GM12878 (cell line): ENCODE results near the gene ELP1. TPM values are rescaled to one million over a fixed set of nuclear protein-coding genes. Genes with fewer than 3 reads are reported as not detected.

Source experiments
- ATAC-seq: fragments of 200-7000 bp; cut with Tn5 transposase; 3 replicates; pipeline ENCODE4 v1.9.1; 2020; ENCODE audit warnings: mild to moderate bottlenecking, moderate library complexity
- BruUV-seq: library from RNA; stranded (reverse); fragments of 400-500 nt; replicated peaks from 2 replicates; lab custom pipeline; 2021; lab: Mats Ljungman, UMichigan
- CTCF ChIA-PET: fragments of 300-600 bp; sonication (Branson Sonifier 250); formaldehyde crosslinking; extraction: SDS; loops from one replicate; lab custom pipeline; 2021; ENCODE audit warnings: inconsistent platforms; lab: Yijun Ruan, JAX
- POLR2A ChIA-PET: fragments of 350-600 bp; formaldehyde crosslinking; extraction: SDS; loops from one replicate; lab custom pipeline; 2021; ENCODE audit warnings: inconsistent platforms; lab: Charles Lee
- RAD21 ChIA-PET: fragments of 300-600 bp; sonication (Branson Sonifier 250); formaldehyde crosslinking; loops from one replicate; lab custom pipeline; 2023; ENCODE audit warnings: antibody characterized with exemption; ENCODE audit not compliant: unreplicated experiment; lab: Charles Lee
- SMC1A ChIA-PET: fragments of 300-600 bp; sonication (Branson Sonifier 250); formaldehyde crosslinking; loops from one replicate; lab custom pipeline; 2023; ENCODE audit not compliant: unreplicated experiment, uncharacterized antibody; lab: Charles Lee
- DNase-seq: peaks from one replicate; pipeline ENCODE4 v3.0.0-alpha.2; 2011; ENCODE audit warnings: low read depth, low spot score
- FAIRE-seq: peaks from 3 replicates; lab custom pipeline; 2011; peaks lifted over from hg19 to GRCh38; lab: Jason Lieb, UNC
- H2AFZ ChIP-seq: 2 replicates; pipeline ENCODE4 v1.6.0; 2011; ENCODE audit warnings: low read depth, low read length, control low read depth; ENCODE audit not compliant: control insufficient read depth
- H3K27ac ChIP-seq: 2 replicates; pipeline ENCODE4 v1.5.1; 2011; ENCODE audit warnings: control low read depth; ENCODE audit not compliant: control insufficient read depth, insufficient read depth
- H3K27me3 ChIP-seq, 2 experiments: replicated peaks in 1 of 2; 2 replicates each; pipeline versions ENCODE4 v1.6.0 to v1.6.1; 2011; ENCODE audit warnings: low read length in 1 of 2; ENCODE audit not compliant: control insufficient read depth in 2 of 2, insufficient read depth in 2 of 2
- H3K36me3 ChIP-seq, 2 experiments: 2 replicates each; pipeline ENCODE4 v1.5.1; 2011; ENCODE audit warnings: low read length in 1 of 2; ENCODE audit not compliant: control insufficient read depth in 2 of 2, insufficient read depth in 2 of 2
- H3K4me1 ChIP-seq: 2 replicates; pipeline ENCODE4 v1.6.1; 2011; ENCODE audit warnings: mild to moderate bottlenecking, low read length, moderate library complexity, mixed read lengths; ENCODE audit not compliant: control insufficient read depth, insufficient read depth
- H3K4me2 ChIP-seq: 2 replicates; pipeline ENCODE4 v1.6.0; 2011; ENCODE audit warnings: control low read depth; ENCODE audit not compliant: control insufficient read depth, insufficient read depth
- H3K4me3 ChIP-seq: fragments of 200-600 bp; sonication (generic); 2 replicates; pipeline ENCODE4 v1.5.1; 2016
- H3K79me2 ChIP-seq: 2 replicates; pipeline ENCODE4 v1.6.0; 2011; ENCODE audit warnings: low read length; ENCODE audit not compliant: control insufficient read depth, insufficient read depth
- H3K9ac ChIP-seq: 2 replicates; pipeline ENCODE4 v1.8.0; 2011; ENCODE audit warnings: low read length, control low read depth, mixed read lengths; ENCODE audit not compliant: control insufficient read depth, insufficient read depth
- H3K9me3 ChIP-seq: replicated peaks from 3 replicates; pipeline ENCODE4 v1.5.1; 2011; ENCODE audit warnings: mild to moderate bottlenecking, low read length; ENCODE audit not compliant: control insufficient read depth, insufficient read depth
- H4K20me1 ChIP-seq: 2 replicates; pipeline ENCODE4 v1.6.0; 2011; ENCODE audit not compliant: control insufficient read depth, insufficient read depth
- BHLHE40 ChIP-seq, 2 experiments: fragments of 450-650 bp in 1 of 2; IDR thresholded peaks; 2 replicates each; pipeline ENCODE4 v1.6.1; 2011 to 2017; ENCODE audit warnings: low read depth in 2 of 2, borderline replicate concordance in 1 of 2, improper control_type of control experiment in 1 of 2, low read length in 1 of 2, mild to moderate bottlenecking in 1 of 2
- CHD4 ChIP-seq: fragments of 200-600 bp; sonication (generic); IDR thresholded peaks from 2 replicates; pipeline ENCODE4 v1.6.1; 2016; ENCODE audit warnings: mild to moderate bottlenecking
- E2F8 ChIP-seq: fragments of 450-650 bp; IDR thresholded peaks from 2 replicates; pipeline ENCODE4 v1.6.1; 2018; ENCODE audit warnings: mild to moderate bottlenecking, low read depth, moderate library complexity; ENCODE audit not compliant: partially characterized antibody
- FOXM1 ChIP-seq: IDR thresholded peaks from 2 replicates; pipeline ENCODE4 v1.6.1; 2012; ENCODE audit warnings: low read depth, mild to moderate bottlenecking, inconsistent platforms, low read length, moderate library complexity
- HDAC6 ChIP-seq: fragments of 200-600 bp; sonication (generic); IDR thresholded peaks from one replicate; pipeline ENCODE4 v1.8.0; 2017; ENCODE audit warnings: antibody characterized with exemption; ENCODE audit not compliant: unreplicated experiment
- HSF1 ChIP-seq: fragments of 150-350 bp; IDR thresholded peaks from 2 replicates; pipeline ENCODE4 v1.6.1; 2014; ENCODE audit warnings: mild to moderate bottlenecking, low read depth, low read length
- IRF5 ChIP-seq: fragments of 450-650 bp; IDR thresholded peaks from 2 replicates; pipeline ENCODE4 v1.6.1; 2017; ENCODE audit warnings: borderline replicate concordance
- JUND ChIP-seq: IDR thresholded peaks from 2 replicates; pipeline ENCODE4 v1.6.1; 2012; ENCODE audit warnings: low read depth, mild to moderate bottlenecking, low read length, improper control_type of control experiment, moderate library complexity
- MTA2 ChIP-seq: fragments of 450-650 bp; IDR thresholded peaks from 2 replicates; pipeline ENCODE4 v1.6.1; 2016; ENCODE audit warnings: low read depth, mild to moderate bottlenecking, moderate library complexity
- NFIC ChIP-seq: IDR thresholded peaks from 2 replicates; pipeline ENCODE4 v1.6.1; 2012; ENCODE audit warnings: low read depth, mild to moderate bottlenecking, inconsistent platforms, low read length, moderate library complexity
- NKRF ChIP-seq: fragments of 450-650 bp; conservative IDR thresholded peaks from 2 replicates; pipeline ENCODE4 v1.6.1; 2017; ENCODE audit warnings: mild to moderate bottlenecking, moderate library complexity
- NR2C2 ChIP-seq: IDR thresholded peaks from 2 replicates; pipeline ENCODE4 v1.6.1; 2011; ENCODE audit warnings: borderline replicate concordance, low read depth; ENCODE audit not compliant: control insufficient read depth, insufficient read length
- RFX5 ChIP-seq: IDR thresholded peaks from 2 replicates; pipeline ENCODE4 v1.6.1; 2011; ENCODE audit warnings: low read depth, low read length, improper control_type of control experiment
- RUNX3 ChIP-seq: IDR thresholded peaks from 2 replicates; pipeline ENCODE4 v1.6.1; 2012; ENCODE audit warnings: low read length, inconsistent platforms
- STAT1 ChIP-seq: fragments of 450-650 bp; conservative IDR thresholded peaks from 2 replicates; pipeline ENCODE4 v1.6.1; 2014; ENCODE audit warnings: antibody characterized with exemption, mild to moderate bottlenecking
- STAT3 ChIP-seq: IDR thresholded peaks from 2 replicates; pipeline ENCODE4 v1.6.1; 2011; ENCODE audit warnings: low read depth, low read length, improper control_type of control experiment
- YY1 ChIP-seq: IDR thresholded peaks from 2 replicates; pipeline ENCODE4 v1.6.1; 2011; ENCODE audit warnings: low read depth, mild to moderate bottlenecking, low read length
- ZNF217 ChIP-seq: fragments of 450-650 bp; IDR thresholded peaks from 2 replicates; pipeline ENCODE4 v1.6.1; 2017; ENCODE audit warnings: antibody characterized with exemption, mild to moderate bottlenecking
- ZZZ3 ChIP-seq: IDR thresholded peaks from 2 replicates; pipeline ENCODE4 v1.6.1; 2011; ENCODE audit warnings: low read depth; ENCODE audit not compliant: control insufficient read depth, insufficient read length
- WGBS: methylation state at CpG from one replicate; pipeline ENCODE4 v1.1.6; 2016; ENCODE audit warnings: low lambda C conversion rate; ENCODE audit not compliant: insufficient replicate concordance, insufficient coverage; ENCODE audit errors: missing lambda C conversion rate; 5-methylcytosine and 5-hydroxymethylcytosine counted together
- in situ Hi-C: fragments of 300-500 bp; cut with MboI; formaldehyde crosslinking; loops from 9 replicates; pipeline ENCODE4 v1.14.3; 2018; ENCODE audit warnings: mixed read lengths
- intact Hi-C: fragments of 100-400 bp; cut with micrococcal nuclease; formaldehyde crosslinking; loops from one replicate; pipeline ENCODE4 v1.14.2; 2022; ENCODE audit not compliant: unreplicated experiment
- polyA plus RNA-seq, 11 experiments: library from polyadenylated mRNA; depleted of rRNA in 4 of 11; unstranded in 6 of 11; stranded (reverse) in 5 of 11; fragments of >200 nt; fragmentation: Nextera tagmentation in 4 of 11; fragmentation: Illumina TruSeq in 1 of 11; extraction: Ambion mirVana in 4 of 11; extraction: Trizol in 1 of 11; gene quantifications; 1 replicate in 1 of 11; 2 replicates in 10 of 11; pipeline versions ENCODE4 v1.2.1 to v1.2.3, GENCODE V29; 2011 to 2016; ENCODE audit warnings: inconsistent platforms in 2 of 11, missing spikeins in 2 of 11, low read depth in 1 of 11
- total RNA-seq, 4 experiments: library from RNA; depleted of rRNA in 3 of 4; stranded (reverse); fragments of >200 nt in 3 of 4; fragmentation: Illumina TruSeq in 1 of 4; extraction: Trizol in 1 of 4; gene quantifications; 2 replicates each; pipeline versions ENCODE4 v1.2.1 to v1.2.3, GENCODE V29; 2013 to 2021

Gene ELP1
- total and polyA plus RNA-seq, 10 of the 15 experiments (the other 5 are each of a cell fraction or from before 2014, with no cell fraction given) = 9.7 to 29.9 (median 26.0) TPM

- DNase-seq (no peak), FAIRE-seq (no peak), ATAC-seq (no peak)
- H3K9ac ChIP-seq = no peak overlapping the region
- no peak overlapping the region for H3K27ac ChIP-seq
- ChIA-PET CTCF (interaction anchor here (0.8 to 1.0 kb wide), 2 partner anchors 14 to 600 kb away, joined by 3 read pairs; no protein-coding TSS in a partner anchor), SMC1A (no interaction called here), POLR2A (no interaction called here), RAD21 (no interaction called here)
- no peak overlapping the region for H3K4me3 ChIP-seq
- BruUV-seq = no TSS peak
- no peak overlapping the region for H2AFZ ChIP-seq
- intact Hi-C loops = no loop called here
- H3K4me2 ChIP-seq = no peak overlapping the region
- no peaks in the 10 kb centered on the region for H3K27me3 ChIP-seq
- in situ Hi-C loops = no loop called here
- H3K36me3 ChIP-seq = no peaks in the 10 kb centered on the region; a peak in 1 of 4 replicates
- no peaks in the 10 kb centered on the region for H3K79me2 ChIP-seq
- H3K4me1 ChIP-seq = no peaks in the 10 kb centered on the region
- no peaks in the 10 kb centered on the region for H4K20me1 ChIP-seq
- no peaks in the 10 kb centered on the region for H3K9me3 ChIP-seq
- 62% methylated on average over 3 of the region's 3 CpGs for WGBS
- TF ChIP-seq FOXM1 (no peak), BHLHE40 (IDR thresholded peaks at IDR 0.05; ENCODE audit: borderline replicate concordance in 1 of 2, low read depth in 2 of 2, low read length in 1 of 2) (no peak), JUND (no peak), NR2C2 (no peak), RFX5 (no peak), CHD4 (no peak), HDAC6 (no peak), YY1 (no peak), NFIC (no peak), MTA2 (no peak), STAT3 (no peak), ZNF217 (no peak), ZZZ3 (no peak), STAT1 (no peak), NKRF (no peak), HSF1 (no peak), IRF5 (no peak), RUNX3 (no peak), E2F8 (no peak)
Measured at GRCh38 chr9:108864446-108864845, 69.5 kb downstream of the ELP1 start.
